SK-N-SH (cell line): ENCODE data around the gene CNDP2. TPM values are rescaled to one million over a fixed set of nuclear protein-coding genes. Genes with fewer than 3 reads are reported as not detected.
A peak's percentile ranks its signal among the peaks of the same experiment; 100 is the strongest.

Experiments used
- CTCF ChIA-PET: fragments of 300-600, 350-600 bp; formaldehyde crosslinking; extraction: SDS; loops from one replicate; lab custom pipeline; 2021; lab: Yijun Ruan, JAX
- POLR2A ChIA-PET: fragments of 350-600 bp; sonication (Branson Sonifier 250); formaldehyde crosslinking; extraction: SDS; loops from one replicate; lab custom pipeline; 2020; ENCODE audit warnings: antibody characterized with exemption, inconsistent platforms; lab: Yijun Ruan, JAX
- DNase-seq: peaks from one replicate; pipeline ENCODE4 v3.0.0; 2012
- H2AFZ ChIP-seq: fragments of 200-600 bp; sonication (generic); 2 replicates; pipeline ENCODE4 v1.8.1; 2016; ENCODE audit warnings: antibody characterized with exemption, mild to moderate bottlenecking, low read depth
- H3F3A ChIP-seq: fragments of 200-600 bp; sonication (generic); replicated peaks from 2 replicates; pipeline ENCODE3; 2016; ENCODE audit warnings: antibody characterized with exemption, mild to moderate bottlenecking; ENCODE audit not compliant: insufficient read depth
- H3K27ac ChIP-seq, 2 experiments: fragments of 200-500 bp in 1 of 2; fragments of 200-600 bp in 1 of 2; sonication (Bioruptor generic) in 1 of 2; sonication (generic), shearing (Covaris generic) in 1 of 2; 2 replicates each; pipeline versions ENCODE4 v1.5.1 to v1.6.1; 2014 to 2016; ENCODE audit warnings: low read depth in 2 of 2, inconsistent platforms in 1 of 2, low read length in 1 of 2, mild to moderate bottlenecking in 1 of 2, mixed read lengths in 1 of 2
- H3K27me3 ChIP-seq: fragments of 200-600 bp; sonication (generic), shearing (Covaris generic); 2 replicates; pipeline ENCODE4 v1.6.1; 2016; ENCODE audit warnings: mixed run types; ENCODE audit not compliant: insufficient read depth
- H3K36me3 ChIP-seq, 2 experiments: fragments of 200-500 bp in 1 of 2; fragments of 200-600 bp in 1 of 2; sonication (Bioruptor generic) in 1 of 2; sonication (generic) in 1 of 2; replicated peaks in 1 of 2; 2 replicates each; pipeline versions ENCODE3 to v1.5.1; 2014 to 2016; ENCODE audit warnings: low read length in 1 of 2, mild to moderate bottlenecking in 1 of 2; ENCODE audit not compliant: insufficient read depth in 2 of 2, control insufficient read depth in 1 of 2
- H3K4me1 ChIP-seq, 2 experiments: fragments of 200-500 bp in 1 of 2; fragments of 200-600 bp in 1 of 2; sonication (Bioruptor generic) in 1 of 2; sonication (generic), shearing (Covaris generic) in 1 of 2; 2 replicates each; pipeline versions ENCODE4 v1.5.1 to v1.6.1; 2014 to 2016; ENCODE audit warnings: low read depth in 1 of 2, low read length in 1 of 2, mixed run types in 1 of 2; ENCODE audit not compliant: insufficient read depth in 2 of 2, control insufficient read depth in 1 of 2
- H3K4me2 ChIP-seq: fragments of 200-600 bp; sonication (generic), shearing (Covaris generic); 2 replicates; pipeline ENCODE4 v1.6.1; 2017; ENCODE audit warnings: mixed run types
- H3K4me3 ChIP-seq, 2 experiments: fragments of 200-500 bp in 1 of 2; fragments of 200-600 bp in 1 of 2; sonication (Bioruptor generic) in 1 of 2; sonication (generic), shearing (Covaris generic) in 1 of 2; 2 replicates each; pipeline versions ENCODE4 v1.5.1 to v1.8.1; 2014 to 2016; ENCODE audit warnings: low read depth in 2 of 2, inconsistent platforms in 1 of 2, low read length in 1 of 2, mild to moderate bottlenecking in 1 of 2, mixed read lengths in 1 of 2, moderate library complexity in 1 of 2
- H3K79me2 ChIP-seq: fragments of 200-600 bp; sonication (generic); 2 replicates; pipeline ENCODE4 v1.8.1; 2017; ENCODE audit warnings: mild to moderate bottlenecking; ENCODE audit not compliant: insufficient read depth
- H3K9ac ChIP-seq: fragments of 200-600 bp; sonication (generic); 2 replicates; pipeline ENCODE4 v1.6.1; 2017; ENCODE audit warnings: mixed run types
- H3K9me2 ChIP-seq: fragments of 200-600 bp; sonication (generic); 2 replicates; pipeline ENCODE4 v1.6.1; 2017; ENCODE audit warnings: mixed run types
- H3K9me3 ChIP-seq: fragments of 200-600 bp; sonication (generic); 2 replicates; pipeline ENCODE4 v1.6.1; 2017; ENCODE audit warnings: mixed run types, mild to moderate bottlenecking, moderate library complexity
- H4K20me1 ChIP-seq: fragments of 200-600 bp; sonication (generic); 2 replicates; pipeline ENCODE4 v1.6.1; 2017; ENCODE audit warnings: mild to moderate bottlenecking, mixed run types; ENCODE audit not compliant: insufficient read depth
- CHD2 ChIP-seq: fragments of 150-350 bp; IDR thresholded peaks from 2 replicates; pipeline ENCODE4 v1.6.1; 2018; ENCODE audit warnings: low read length; ENCODE audit not compliant: partially characterized antibody
- FOXJ3 ChIP-seq: sonication (generic); formaldehyde crosslinking; IDR thresholded peaks from 2 replicates; pipeline ENCODE4 v1.5.1; 2020; ENCODE audit warnings: mild to moderate bottlenecking, missing genetic modification reagents
- FOXM1 ChIP-seq: IDR thresholded peaks from 2 replicates; pipeline ENCODE4 v1.4.0; 2012; ENCODE audit warnings: low read depth, mild to moderate bottlenecking
- GABPA ChIP-seq: IDR thresholded peaks from 2 replicates; pipeline ENCODE4 v1.4.0; 2012; ENCODE audit warnings: low read depth, mild to moderate bottlenecking
- GATA2 ChIP-seq: sonication (generic); formaldehyde crosslinking; IDR thresholded peaks from 2 replicates; pipeline ENCODE4 v1.5.0; 2020; ENCODE audit warnings: mild to moderate bottlenecking, missing genetic modification reagents
- MEF2A ChIP-seq: IDR thresholded peaks from 2 replicates; pipeline ENCODE4 v1.4.0; 2012; ENCODE audit warnings: low read depth, borderline replicate concordance
- MXI1 ChIP-seq: IDR thresholded peaks from 2 replicates; pipeline ENCODE4 v1.6.1; 2012; ENCODE audit warnings: mild to moderate bottlenecking, low read depth, low read length, improper control_type of control experiment
- NFIC ChIP-seq: IDR thresholded peaks from 2 replicates; pipeline ENCODE4 v1.4.0; 2012; ENCODE audit warnings: borderline replicate concordance
- RAD21 ChIP-seq: IDR thresholded peaks from 2 replicates; pipeline ENCODE4 v1.6.1; 2012; ENCODE audit warnings: mild to moderate bottlenecking, low read length
- RCOR1 ChIP-seq: fragments of 150-350 bp; IDR thresholded peaks from 2 replicates; pipeline ENCODE4 v1.6.1; 2017; ENCODE audit warnings: antibody characterized with exemption, low read length
- RXRA ChIP-seq: IDR thresholded peaks from 2 replicates; pipeline ENCODE4 v1.4.0; 2012; ENCODE audit warnings: low read depth, mild to moderate bottlenecking, borderline replicate concordance
- SMC3 ChIP-seq: IDR thresholded peaks from 2 replicates; pipeline ENCODE4 v1.6.1; 2012; ENCODE audit warnings: low read depth, low read length, improper control_type of control experiment
- WGBS: methylation state at CpG from one replicate; pipeline ENCODE4 v1.1.6; 2017; ENCODE audit warnings: low lambda C conversion rate; 5-methylcytosine and 5-hydroxymethylcytosine counted together
- polyA plus RNA-seq, 3 experiments: library from polyadenylated mRNA; depleted of rRNA; stranded (reverse); fragments of >200 nt; gene quantifications; 2 replicates each; pipeline ENCODE4 v1.2.3, GENCODE V29; 2012
- TF ChIP-seq, protein P1 (sequence below): IDR thresholded peaks from 2 replicates; pipeline ENCODE4 v1.4.0; 2012; ENCODE audit warnings: low read depth, borderline replicate concordance
- TF ChIP-seq, protein P2 (sequence below): IDR thresholded peaks from 2 replicates; pipeline ENCODE4 v1.4.0; 2012; ENCODE audit warnings: low read depth, borderline replicate concordance
- TF ChIP-seq, protein P3 (sequence below): fragments of 200-600 bp; sonication (generic); IDR thresholded peaks from 2 replicates; pipeline ENCODE4 v1.6.1; 2017; ENCODE audit warnings: antibody characterized with exemption, mild to moderate bottlenecking, moderate library complexity
- TF ChIP-seq, protein P4 (sequence below): IDR thresholded peaks from 2 replicates; pipeline ENCODE4; 2012

The CNDP2 gene
- polyA plus RNA-seq, 1 of the 3 experiments (the other 2 are of a cell fraction) = 78.5 TPM

DNA sequence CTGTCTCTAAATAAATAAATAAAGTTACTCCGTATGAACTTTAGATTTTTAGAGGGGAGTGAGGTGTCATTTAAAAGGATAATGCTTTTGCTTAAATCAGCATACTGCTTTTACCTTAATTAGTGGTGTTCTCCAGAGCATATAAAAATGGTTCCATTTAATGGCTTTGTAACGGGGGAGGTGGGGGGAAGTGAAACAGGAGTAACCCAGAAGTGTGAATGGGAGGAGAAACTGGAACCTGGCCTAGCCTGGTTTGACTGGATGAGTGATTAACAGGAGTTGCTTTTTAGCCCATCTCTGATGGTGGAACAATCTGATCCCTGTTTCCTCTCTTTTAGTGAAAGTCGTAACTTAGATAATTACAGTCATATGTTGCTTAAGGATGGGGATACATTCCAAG lies 1.6 kb downstream of the CNDP2 start:
- WGBS = 91% methylated on average over 3 of the region's 3 CpGs
- H3K36me3 ChIP-seq = peaks cover 20 to 23% of the 10 kb centered on the region in 2 experiments
- H3K9ac ChIP-seq = no peak overlapping the region
- H3K4me1 ChIP-seq = peaks cover 0 to 4% of the 10 kb centered on the region in 2 experiments; a peak in 1 of 4 replicates
- TF ChIP-seq FOXJ3 (CRISPR knock-in tag) (no peak), MEF2A (no peak), GABPA (no peak), NFIC (no peak), FOXM1 (no peak)
- TF ChIP-seq, protein P1, sequence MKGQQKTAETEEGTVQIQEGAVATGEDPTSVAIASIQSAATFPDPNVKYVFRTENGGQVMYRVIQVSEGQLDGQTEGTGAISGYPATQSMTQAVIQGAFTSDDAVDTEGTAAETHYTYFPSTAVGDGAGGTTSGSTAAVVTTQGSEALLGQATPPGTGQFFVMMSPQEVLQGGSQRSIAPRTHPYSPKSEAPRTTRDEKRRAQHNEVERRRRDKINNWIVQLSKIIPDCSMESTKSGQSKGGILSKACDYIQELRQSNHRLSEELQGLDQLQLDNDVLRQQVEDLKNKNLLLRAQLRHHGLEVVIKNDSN = no peak
- TF ChIP-seq, protein P2, sequence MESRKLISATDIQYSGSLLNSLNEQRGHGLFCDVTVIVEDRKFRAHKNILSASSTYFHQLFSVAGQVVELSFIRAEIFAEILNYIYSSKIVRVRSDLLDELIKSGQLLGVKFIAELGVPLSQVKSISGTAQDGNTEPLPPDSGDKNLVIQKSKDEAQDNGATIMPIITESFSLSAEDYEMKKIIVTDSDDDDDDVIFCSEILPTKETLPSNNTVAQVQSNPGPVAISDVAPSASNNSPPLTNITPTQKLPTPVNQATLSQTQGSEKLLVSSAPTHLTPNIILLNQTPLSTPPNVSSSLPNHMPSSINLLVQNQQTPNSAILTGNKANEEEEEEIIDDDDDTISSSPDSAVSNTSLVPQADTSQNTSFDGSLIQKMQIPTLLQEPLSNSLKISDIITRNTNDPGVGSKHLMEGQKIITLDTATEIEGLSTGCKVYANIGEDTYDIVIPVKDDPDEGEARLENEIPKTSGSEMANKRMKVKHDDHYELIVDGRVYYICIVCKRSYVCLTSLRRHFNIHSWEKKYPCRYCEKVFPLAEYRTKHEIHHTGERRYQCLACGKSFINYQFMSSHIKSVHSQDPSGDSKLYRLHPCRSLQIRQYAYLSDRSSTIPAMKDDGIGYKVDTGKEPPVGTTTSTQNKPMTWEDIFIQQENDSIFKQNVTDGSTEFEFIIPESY = no peak
- no peak overlapping the region for H3K4me3 ChIP-seq
- H3F3A ChIP-seq = no peaks in the 10 kb centered on the region
- ChIA-PET CTCF (interaction anchor here (1.6 to 1.7 kb wide), 2 partner anchors 54 to 144 kb away, joined by 4 to 6 read pairs; no protein-coding TSS in a partner anchor), POLR2A (no interaction called here)
- H3K9me3 ChIP-seq = no peaks in the 10 kb centered on the region
- no peak for DNase-seq
- H3K9me2 ChIP-seq = no peaks in the 10 kb centered on the region
- H2AFZ ChIP-seq = no peak overlapping the region
- H4K20me1 ChIP-seq = no peaks in the 10 kb centered on the region
- peaks cover 8% of the 10 kb centered on the region; the same call in 1 of the 2 replicates for H3K27me3 ChIP-seq
- peak overlapping the region; percentile 84; the same call in 1 of the 2 replicates for H3K4me2 ChIP-seq
- no peak overlapping the region for H3K27ac ChIP-seq
- H3K79me2 ChIP-seq = peaks cover 30% of the 10 kb centered on the region

DNA sequence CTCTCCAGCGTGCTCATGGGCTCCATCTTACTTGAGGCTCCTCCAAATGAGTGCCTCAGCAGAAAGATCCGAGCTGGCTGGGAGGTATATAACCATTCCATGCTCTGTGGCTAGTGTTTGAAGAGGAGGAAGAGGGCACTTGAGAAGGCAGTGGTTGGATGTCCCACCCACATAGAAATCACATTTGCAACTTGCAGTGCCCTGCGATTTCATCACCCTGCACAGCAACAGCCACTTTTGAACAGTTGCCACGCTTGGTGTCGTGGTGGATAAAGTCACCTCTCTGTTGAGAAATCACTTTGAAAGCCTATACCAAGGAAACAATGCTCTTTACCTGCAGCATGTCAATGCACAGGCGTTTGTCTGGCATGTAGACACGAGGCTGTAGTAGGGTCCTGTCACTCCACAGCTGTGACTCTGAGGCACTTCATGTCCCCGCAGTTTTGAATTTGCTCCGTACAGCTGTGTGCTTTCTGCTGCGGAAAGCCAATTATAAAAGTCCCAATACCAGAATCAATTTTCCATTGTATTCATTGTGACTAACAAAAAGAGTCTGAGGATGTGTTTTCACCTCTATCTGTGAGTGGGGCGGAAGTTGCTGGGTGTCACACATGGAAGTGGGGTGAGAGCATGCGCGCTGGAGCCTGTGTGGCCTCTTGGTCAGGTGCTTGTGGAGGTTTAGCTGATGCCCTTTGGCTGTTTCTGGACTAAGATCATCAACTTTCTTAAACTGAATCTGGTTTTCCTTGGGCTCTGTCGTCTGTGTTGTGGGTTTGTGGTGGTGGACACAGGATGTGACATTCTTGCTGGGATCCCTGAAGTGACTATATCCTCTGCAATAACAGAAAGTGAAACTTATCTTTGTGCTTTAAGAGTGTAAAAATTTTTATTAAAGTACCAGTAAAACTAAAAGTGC lies 2.8 kb downstream of the CNDP2 start:
- H3K79me2 ChIP-seq = peaks cover 30% of the 10 kb centered on the region
- H3K9me2 ChIP-seq = no peaks in the 10 kb centered on the region
- peaks cover 1% of the 10 kb centered on the region; the same call in 1 of the 2 replicates for H3K27me3 ChIP-seq
- DNase-seq = no peak
- no peak overlapping the region for H3K27ac ChIP-seq
- peaks cover 0 to 4% of the 10 kb centered on the region in 2 experiments; a peak in 1 of 4 replicates for H3K4me1 ChIP-seq
- H4K20me1 ChIP-seq = no peaks in the 10 kb centered on the region
- ChIA-PET CTCF (interaction anchor here (1.7 kb wide), 1 partner anchor 53 kb away, joined by 6 read pairs; no protein-coding TSS in a partner anchor), POLR2A (interaction anchor here (0.8 kb wide), 1 partner anchor 14 kb away, joined by 4 read pairs; no protein-coding TSS in a partner anchor)
- H3K9me3 ChIP-seq = no peaks in the 10 kb centered on the region
- peaks cover 23 to 27% of the 10 kb centered on the region in 2 experiments for H3K36me3 ChIP-seq
- H3F3A ChIP-seq = no peaks in the 10 kb centered on the region
- H3K4me3 ChIP-seq = no peak overlapping the region
- no peak overlapping the region for H2AFZ ChIP-seq
- H3K9ac ChIP-seq = no peak overlapping the region
- WGBS = 97% methylated on average over 14 of the region's 14 CpGs
- H3K4me2 ChIP-seq = no peak overlapping the region
- no peak for TF ChIP-seq SMC3
- no peak for TF ChIP-seq RXRA
- TF ChIP-seq, protein P3, sequence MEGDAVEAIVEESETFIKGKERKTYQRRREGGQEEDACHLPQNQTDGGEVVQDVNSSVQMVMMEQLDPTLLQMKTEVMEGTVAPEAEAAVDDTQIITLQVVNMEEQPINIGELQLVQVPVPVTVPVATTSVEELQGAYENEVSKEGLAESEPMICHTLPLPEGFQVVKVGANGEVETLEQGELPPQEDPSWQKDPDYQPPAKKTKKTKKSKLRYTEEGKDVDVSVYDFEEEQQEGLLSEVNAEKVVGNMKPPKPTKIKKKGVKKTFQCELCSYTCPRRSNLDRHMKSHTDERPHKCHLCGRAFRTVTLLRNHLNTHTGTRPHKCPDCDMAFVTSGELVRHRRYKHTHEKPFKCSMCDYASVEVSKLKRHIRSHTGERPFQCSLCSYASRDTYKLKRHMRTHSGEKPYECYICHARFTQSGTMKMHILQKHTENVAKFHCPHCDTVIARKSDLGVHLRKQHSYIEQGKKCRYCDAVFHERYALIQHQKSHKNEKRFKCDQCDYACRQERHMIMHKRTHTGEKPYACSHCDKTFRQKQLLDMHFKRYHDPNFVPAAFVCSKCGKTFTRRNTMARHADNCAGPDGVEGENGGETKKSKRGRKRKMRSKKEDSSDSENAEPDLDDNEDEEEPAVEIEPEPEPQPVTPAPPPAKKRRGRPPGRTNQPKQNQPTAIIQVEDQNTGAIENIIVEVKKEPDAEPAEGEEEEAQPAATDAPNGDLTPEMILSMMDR = no peak
- no peak for TF ChIP-seq GABPA
- no peak for TF ChIP-seq RAD21
- no peak for TF ChIP-seq GATA2 (CRISPR knock-in tag)
- TF ChIP-seq RCOR1 = no peak
- TF ChIP-seq MEF2A = no peak
- TF ChIP-seq, protein P2 = no peak
- no peak for TF ChIP-seq CHD2
- TF ChIP-seq, protein P4, sequence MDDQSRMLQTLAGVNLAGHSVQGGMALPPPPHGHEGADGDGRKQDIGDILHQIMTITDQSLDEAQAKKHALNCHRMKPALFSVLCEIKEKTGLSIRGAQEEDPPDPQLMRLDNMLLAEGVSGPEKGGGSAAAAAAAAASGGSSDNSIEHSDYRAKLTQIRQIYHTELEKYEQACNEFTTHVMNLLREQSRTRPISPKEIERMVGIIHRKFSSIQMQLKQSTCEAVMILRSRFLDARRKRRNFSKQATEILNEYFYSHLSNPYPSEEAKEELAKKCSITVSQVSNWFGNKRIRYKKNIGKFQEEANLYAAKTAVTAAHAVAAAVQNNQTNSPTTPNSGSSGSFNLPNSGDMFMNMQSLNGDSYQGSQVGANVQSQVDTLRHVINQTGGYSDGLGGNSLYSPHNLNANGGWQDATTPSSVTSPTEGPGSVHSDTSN = no peak
- TF ChIP-seq MXI1 = no peak
